ENCODE results near the gene LZTR1.
"Not testable (repeated sequence)": the region's sequence is repeated elsewhere in the genome, so short reads cannot be mapped to it uniquely, and the experiment has no call there.

LZTR1 gene

GRCh38 chr22:20981787-20982562, at the start of gene LZTR1:
Gene LZTR1 (plus strand): TSS chr22:20982297. CDS start chr22:20982372, 75 bp downstream.
- peak; percentile 16 for DNase-seq

DNA sequence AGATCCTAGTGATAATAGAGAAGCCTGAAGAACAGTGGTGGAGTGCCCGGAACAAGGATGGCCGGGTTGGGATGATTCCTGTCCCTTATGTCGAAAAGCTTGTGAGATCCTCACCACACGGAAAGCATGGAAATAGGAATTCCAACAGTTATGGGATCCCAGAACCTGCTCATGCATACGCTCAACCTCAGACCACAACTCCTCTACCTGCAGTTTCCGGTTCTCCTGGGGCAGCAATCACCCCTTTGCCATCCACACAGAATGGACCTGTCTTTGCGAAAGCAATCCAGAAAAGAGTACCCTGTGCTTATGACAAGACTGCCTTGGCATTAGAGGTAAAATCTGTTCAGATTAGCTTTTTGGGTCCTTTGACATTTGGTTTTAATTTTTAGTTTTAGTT, 48.2 kb upstream of the LZTR1 start:
- DNase-seq = no peak

DNA sequence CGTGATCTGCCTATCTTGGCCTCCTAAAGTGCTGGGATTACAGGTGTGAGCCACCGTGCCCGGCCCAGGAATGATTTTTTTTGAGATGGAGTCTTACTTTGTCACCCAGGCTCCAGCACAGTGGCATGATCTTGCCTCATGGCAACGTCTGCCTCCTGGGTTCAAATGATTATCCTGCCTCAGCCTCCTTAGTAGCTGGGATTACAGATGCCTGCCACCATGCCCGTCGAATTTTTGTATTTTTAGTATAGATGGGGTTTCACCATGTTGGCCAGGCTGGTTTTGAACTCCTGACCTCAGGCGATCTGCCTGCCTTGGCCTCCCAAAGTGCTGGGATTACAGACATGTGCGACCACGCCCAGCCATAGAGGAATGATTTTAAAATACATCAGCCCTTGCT, 47.0 kb upstream of the LZTR1 start:
- DNase-seq = not testable (repeated sequence)

GRCh38 chr22:20935780-20936539, 46.1 kb upstream of the LZTR1 start:
- not testable (repeated sequence) for DNase-seq

GRCh38 chr22:20937031-20937793, 44.9 kb upstream of the LZTR1 start:
- no peak for DNase-seq

DNA sequence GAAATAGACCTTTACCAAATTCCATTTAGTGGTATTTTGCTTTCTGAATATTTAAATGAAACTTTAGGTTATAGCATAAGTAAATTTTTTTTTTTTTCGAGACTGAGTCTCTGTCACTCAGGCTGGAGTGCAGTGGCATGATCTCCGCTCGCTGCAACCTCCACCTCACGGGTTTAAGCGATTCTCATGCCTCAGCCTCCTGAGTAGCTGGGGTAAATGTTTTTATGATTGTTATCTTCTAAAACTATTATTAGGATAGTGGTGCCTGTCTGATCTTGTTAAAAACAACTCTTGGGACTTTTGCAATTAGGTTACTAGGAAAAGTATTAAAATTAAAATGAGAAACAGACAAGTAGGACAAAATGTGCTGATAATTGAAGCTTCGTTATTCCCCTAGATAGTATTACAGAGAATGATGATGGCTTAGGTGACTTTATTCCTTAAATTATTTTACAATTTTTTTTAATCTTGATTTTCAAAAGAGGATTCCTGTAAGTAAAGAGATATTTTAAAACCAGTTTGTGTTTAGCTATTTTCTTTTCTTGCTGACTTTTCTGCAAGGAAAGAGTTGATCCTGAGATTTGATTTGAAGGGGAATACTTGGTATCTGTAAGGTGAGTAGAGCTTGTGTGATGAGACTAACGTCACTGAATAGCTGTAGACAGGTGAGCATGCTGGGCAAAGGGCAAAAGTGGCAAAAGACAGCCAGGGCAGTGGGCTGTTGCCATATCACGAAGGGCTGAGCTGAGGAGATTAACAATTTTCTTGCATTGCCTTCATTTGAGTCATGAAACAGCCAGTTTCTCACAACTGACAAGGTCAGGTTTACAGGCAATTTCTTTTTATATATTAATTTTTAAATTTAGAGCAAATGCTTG, 44.1 kb upstream of the LZTR1 start:
- no peak for DNase-seq

GRCh38 chr22:20939457-20940185, 42.5 kb upstream of the LZTR1 start:
- DNase-seq = not testable (repeated sequence)

DNA sequence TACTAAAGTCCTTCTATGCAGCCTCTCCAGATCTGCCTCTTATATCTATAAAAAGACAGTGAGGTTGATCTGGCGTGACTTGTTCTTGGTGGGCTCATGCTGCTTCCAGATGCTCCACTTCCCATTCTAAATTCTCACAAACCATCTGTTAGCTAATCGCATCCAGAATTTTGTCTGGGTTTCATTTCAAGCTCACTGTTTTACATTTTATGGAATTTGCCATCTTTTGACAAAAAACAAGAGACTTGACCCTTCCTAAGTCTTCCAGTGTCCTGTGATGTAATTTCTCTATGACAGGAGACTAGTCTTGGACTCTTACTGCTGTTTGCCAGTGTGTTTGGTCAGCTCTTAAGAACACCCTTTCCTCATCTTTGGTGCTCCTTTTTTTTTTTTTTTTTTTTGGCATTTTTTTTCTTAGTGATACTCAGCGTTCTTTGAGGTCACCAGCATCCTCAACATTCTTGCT, 41.9 kb upstream of the LZTR1 start:
- DNase-seq = no peak

- no peak for DNase-seq
These were observed 41.2 kb upstream of the LZTR1 start for GRCh38 chr22:20940904-20941385.

GRCh38 chr22:20942203-20942902, 39.7 kb upstream of the LZTR1 start:
- not testable (repeated sequence) for DNase-seq

- no peak for DNase-seq
These were observed 38.8 kb upstream of the LZTR1 start for GRCh38 chr22:20943104-20943933.

DNA sequence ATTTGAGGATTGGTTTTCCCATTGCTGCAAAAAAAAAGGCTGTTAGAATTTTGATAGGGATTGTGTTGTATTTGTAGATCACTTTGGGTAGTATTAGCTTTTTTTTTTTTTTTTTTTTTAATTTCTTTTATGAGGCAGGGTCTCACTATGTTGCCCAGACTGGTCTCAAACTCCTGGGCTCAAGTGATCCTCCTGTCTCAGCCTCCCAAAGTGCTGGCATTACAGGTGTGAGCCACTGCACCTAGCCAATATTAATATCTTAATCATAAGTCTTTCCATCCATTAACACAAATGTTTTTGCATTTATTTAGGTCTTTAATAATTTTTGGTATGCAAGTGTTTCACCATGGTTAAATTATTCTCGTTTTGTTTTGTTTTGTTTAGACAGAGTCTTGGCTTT, 38.1 kb upstream of the LZTR1 start:
- no peak for DNase-seq

DNA sequence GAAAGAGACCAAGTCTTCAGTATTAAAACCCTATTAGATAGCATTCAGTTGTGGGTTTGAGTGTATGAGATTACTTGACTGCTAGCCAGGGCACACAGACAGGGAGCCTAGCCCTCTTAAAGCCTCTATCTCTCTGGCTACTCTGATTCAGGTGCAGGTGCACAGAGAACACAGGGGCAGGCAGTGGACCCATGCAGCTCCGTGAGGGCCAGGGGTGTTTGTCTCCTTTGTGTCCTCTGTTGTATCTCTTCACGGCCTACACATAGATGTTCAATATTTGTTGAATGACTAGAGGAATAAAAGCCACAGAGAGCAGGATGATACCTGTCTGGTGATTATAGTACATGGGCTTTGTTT, 36.5 kb upstream of the LZTR1 start:
- no peak for DNase-seq

- DNase-seq = no peak
These were observed 35.8 kb upstream of the LZTR1 start for GRCh38 chr22:20946080-20946986.

- DNase-seq = no peak
These were observed 35.1 kb upstream of the LZTR1 start for GRCh38 chr22:20946991-20947390.

DNA sequence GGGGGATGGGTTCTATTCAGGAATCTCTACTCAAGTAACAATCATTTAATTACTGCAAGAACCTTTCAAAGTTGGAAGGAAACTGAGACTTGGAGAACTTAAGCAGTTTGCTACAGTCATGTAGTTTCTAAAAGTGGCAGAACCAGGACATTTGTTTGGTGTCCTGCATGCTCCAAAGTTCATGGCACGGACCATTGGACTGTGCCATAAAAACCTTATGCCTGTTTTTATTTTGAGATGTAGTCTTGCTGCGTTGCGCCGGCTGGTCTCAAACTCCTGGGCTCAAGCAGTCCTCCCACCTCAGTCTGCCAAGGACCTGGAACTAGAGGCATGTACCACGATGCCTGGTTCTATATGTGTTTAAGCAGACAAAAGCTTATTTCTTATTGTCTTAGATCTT, 33.6 kb upstream of the LZTR1 start:
- no peak for DNase-seq

- DNase-seq = no peak
These were observed 33.1 kb upstream of the LZTR1 start for GRCh38 chr22:20948989-20949388.

GRCh38 chr22:20949698-20950183, 32.4 kb upstream of the LZTR1 start:
- DNase-seq = no peak

Measured in DMS79 treated with DMSO at 0.1 percent for 48 hours (cell line).